ENCODE results near the gene MFSD8.

- no peak for TF ChIP-seq CTCF (IDR thresholded peaks at IDR 0.05; ENCODE audit: low read length)
- TF ChIP-seq EZH2 (optimal IDR thresholded peaks at IDR 0.05; ENCODE audit: low read depth, low read length), result no peak
Observed at GRCh38 chr4:127917151-127917550, 47.8 kb downstream of the MFSD8 start.
